Adrenal gland (tissue), 12 donors: ENCODE results near the gene GIPR. TPM values are rescaled to one million over a fixed set of nuclear protein-coding genes. Genes with fewer than 3 reads are reported as not detected.

Experiments used
- DNase-seq, 7 donors: peaks; one replicate each; pipeline ENCODE4 v3.0.0-alpha.2; 2019 to 2020
- H3K27ac ChIP-seq, 5 donors: fragments of 200-600 bp; sonication (generic) in 4 of 5; 1 replicate in 3 of 5; 2 replicates in 2 of 5; pipeline versions ENCODE4 v1.5.1 to v1.8.0; 2016 to 2020; ENCODE audit warnings: mild to moderate bottlenecking in 1 of 5
- H3K27me3 ChIP-seq: fragments of 200-600 bp; 2 replicates; pipeline ENCODE4 v1.8.0; 2021
- H3K36me3 ChIP-seq, 2 donors: fragments of 200-600 bp; replicated peaks in 1 of 2; 1 replicate in 1 of 2; 2 replicates in 1 of 2; pipeline versions ENCODE4 v1.5.1 to v1.8.0; 2018 to 2022
- H3K4me1 ChIP-seq, 2 donors: fragments of 200-600 bp; replicated peaks in 1 of 2; 1 replicate in 1 of 2; 2 replicates in 1 of 2; pipeline versions ENCODE4 v1.5.1 to v1.8.0; 2018 to 2021
- H3K4me3 ChIP-seq, 4 donors: fragments of 200-600 bp; sonication (generic) in 3 of 4; one replicate each; pipeline ENCODE4 v1.5.1; 2016 to 2018
- H3K9me3 ChIP-seq, 3 donors: fragments of 200-600 bp; sonication (generic) in 1 of 3; replicated peaks in 1 of 3; 1 replicate in 2 of 3; 2 replicates in 1 of 3; pipeline versions ENCODE4 v1.5.1 to v1.8.0; 2016 to 2021
- POLR2A ChIP-seq, 2 donors: fragments of 450-650 bp; IDR thresholded peaks; one replicate each; pipeline ENCODE4 v1.6.1; 2017; ENCODE audit warnings: antibody characterized with exemption in 2 of 2, mild to moderate bottlenecking in 2 of 2, moderate library complexity in 1 of 2
- WGBS, 4 donors: extraction: QIAGEN DNeasy Blood & Tissue Kit in 2 of 4; methylation state at CpG; one replicate each; pipeline versions ENCODE4 v1.1.5 to v1.1.7; 2013 to 2017; 5-methylcytosine and 5-hydroxymethylcytosine counted together
- intact Hi-C, 2 donors: fragments of 100-400 bp; cut with DNase I; formaldehyde crosslinking; loops; one replicate each; pipeline versions ENCODE4 v1.14.1 to v1.15.0; 2022 to 2023
- polyA plus RNA-seq, 3 donors: library from polyadenylated mRNA; stranded (reverse); fragments of 200-250 nt in 2 of 3; fragments of 350-450 nt in 1 of 3; fragmentation: Illumina TruSeq in 1 of 3; extraction: RNeasy Lipid Tissue Mini Kit (QIAGEN cat#74804) in 1 of 3; gene quantifications; one replicate each; pipeline ENCODE4 v1.2.3, GENCODE V29; 2013 to 2014
- total RNA-seq, 9 donors: library from RNA; depleted of rRNA in 4 of 9; stranded (reverse); fragments of >200 nt in 4 of 9; fragments of 120-200 nt in 1 of 9; fragmentation: NEBNext Ultra II Directional in 1 of 9; extraction: Animal tissue kit (Norgen Biotek cat#: 25700) in 1 of 9; gene quantifications; one replicate each; pipeline versions ENCODE4 v1.1.0 to v1.2.4, GENCODE V29; 2013 to 2023
- TF ChIP-seq, protein P1 (sequence below), 6 experiments: fragments of 450-650 bp in 4 of 6; fragments of 200-600 bp in 2 of 6; sonication (generic) in 1 of 6; IDR thresholded peaks; 1 replicate in 5 of 6; 2 replicates in 1 of 6; pipeline versions ENCODE4 v1.5.1 to v1.8.0; 2016 to 2021; ENCODE audit warnings: antibody characterized with exemption in 6 of 6, mild to moderate bottlenecking in 2 of 6, moderate library complexity in 1 of 6
- donor health status: healthy with polysubstance abuse.
- donor health status: Bipolar disorder and iron deficiency.
- donor health status: DM: yes; HTN: yes; CAD: no.
- donor health status: DM: no; HTN: no; CAD: no.
- donor health status: DM: no; HTN: no; CAD: no.
- donor health status: DM: yes; HTN: yes; CAD: no.

The GIPR gene
- total and polyA plus RNA-seq, 12 donors, result 0.28 to 1.8 (median 0.83) TPM; not detected in 4

DNA sequence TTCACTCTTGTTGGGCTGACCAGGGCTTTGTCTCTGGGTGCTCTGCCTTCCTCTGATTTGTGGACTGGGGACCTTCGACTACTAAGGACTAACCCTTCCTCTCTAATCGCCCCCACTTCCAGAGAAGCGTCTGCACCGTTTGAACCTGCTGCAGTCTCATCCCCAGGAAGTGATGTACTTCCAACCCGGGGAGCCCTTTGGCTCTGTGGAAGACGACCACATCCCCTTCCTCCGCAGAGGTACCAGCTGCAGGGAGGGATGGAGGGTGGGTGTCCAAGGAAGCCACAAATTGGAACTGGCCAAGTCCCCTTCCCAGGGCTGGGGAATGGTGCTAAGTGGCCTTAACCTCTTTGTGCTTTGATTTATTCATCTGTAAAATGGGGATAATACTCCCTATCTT, 33.7 kb downstream of the GIPR start:
- Histone ChIP-seq H3K4me1 (no peaks in the 10 kb centered on the region), H3K4me3 (no peak overlapping the region), H3K27me3 (no peaks in the 10 kb centered on the region), H3K27ac (no peak overlapping the region), H3K9me3 (no peaks in the 10 kb centered on the region), H3K36me3 (peaks cover 0 to 4% of the 10 kb centered on the region in 2 donors)
- intact Hi-C loops, result no loop called here
- TF ChIP-seq, protein P1, sequence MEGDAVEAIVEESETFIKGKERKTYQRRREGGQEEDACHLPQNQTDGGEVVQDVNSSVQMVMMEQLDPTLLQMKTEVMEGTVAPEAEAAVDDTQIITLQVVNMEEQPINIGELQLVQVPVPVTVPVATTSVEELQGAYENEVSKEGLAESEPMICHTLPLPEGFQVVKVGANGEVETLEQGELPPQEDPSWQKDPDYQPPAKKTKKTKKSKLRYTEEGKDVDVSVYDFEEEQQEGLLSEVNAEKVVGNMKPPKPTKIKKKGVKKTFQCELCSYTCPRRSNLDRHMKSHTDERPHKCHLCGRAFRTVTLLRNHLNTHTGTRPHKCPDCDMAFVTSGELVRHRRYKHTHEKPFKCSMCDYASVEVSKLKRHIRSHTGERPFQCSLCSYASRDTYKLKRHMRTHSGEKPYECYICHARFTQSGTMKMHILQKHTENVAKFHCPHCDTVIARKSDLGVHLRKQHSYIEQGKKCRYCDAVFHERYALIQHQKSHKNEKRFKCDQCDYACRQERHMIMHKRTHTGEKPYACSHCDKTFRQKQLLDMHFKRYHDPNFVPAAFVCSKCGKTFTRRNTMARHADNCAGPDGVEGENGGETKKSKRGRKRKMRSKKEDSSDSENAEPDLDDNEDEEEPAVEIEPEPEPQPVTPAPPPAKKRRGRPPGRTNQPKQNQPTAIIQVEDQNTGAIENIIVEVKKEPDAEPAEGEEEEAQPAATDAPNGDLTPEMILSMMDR (IDR thresholded peaks at IDR 0.05), result no peak
- no peak for DNase-seq
- 60 to 72% (median 64%) methylated on average over 4 to 7 of the region's 7 CpGs for WGBS, 4 donors

DNA sequence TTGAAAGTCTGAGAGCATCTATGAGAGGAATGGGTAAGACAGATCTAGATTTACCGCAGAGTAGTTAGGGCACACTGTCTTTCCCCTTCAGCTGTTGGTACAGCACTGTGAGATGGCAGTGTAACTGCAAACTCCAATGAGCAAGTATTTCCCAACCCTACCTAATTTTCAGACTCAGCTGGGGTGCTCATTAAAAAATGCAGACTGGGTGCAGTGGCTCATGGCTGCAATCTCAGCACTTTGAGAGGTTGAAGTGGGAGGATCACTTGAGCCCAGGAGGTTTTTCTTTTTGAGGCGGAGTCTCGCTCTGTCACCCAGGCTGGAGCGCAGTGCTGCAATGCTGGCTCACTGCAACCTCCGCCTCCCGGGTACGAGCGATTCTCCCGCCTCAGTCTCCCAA, 37.1 kb downstream of the GIPR start:
- no peak for DNase-seq
- Histone ChIP-seq H3K27me3 (no peaks in the 10 kb centered on the region), H3K4me3 (no peak overlapping the region), H3K27ac (no peak overlapping the region), H3K36me3 (peaks cover 0 to 4% of the 10 kb centered on the region in 2 donors), H3K9me3 (no peaks in the 10 kb centered on the region), H3K4me1 (no peaks in the 10 kb centered on the region)
- intact Hi-C loops, result no loop called here
- TF ChIP-seq POLR2A (IDR thresholded peaks at IDR 0.05), result no peak
- TF ChIP-seq, protein P1 (IDR thresholded peaks at IDR 0.05), result no peak
- WGBS, 4 donors, result 84 to 96% (median 94%) methylated on average over 9 of the region's 9 CpGs

DNA sequence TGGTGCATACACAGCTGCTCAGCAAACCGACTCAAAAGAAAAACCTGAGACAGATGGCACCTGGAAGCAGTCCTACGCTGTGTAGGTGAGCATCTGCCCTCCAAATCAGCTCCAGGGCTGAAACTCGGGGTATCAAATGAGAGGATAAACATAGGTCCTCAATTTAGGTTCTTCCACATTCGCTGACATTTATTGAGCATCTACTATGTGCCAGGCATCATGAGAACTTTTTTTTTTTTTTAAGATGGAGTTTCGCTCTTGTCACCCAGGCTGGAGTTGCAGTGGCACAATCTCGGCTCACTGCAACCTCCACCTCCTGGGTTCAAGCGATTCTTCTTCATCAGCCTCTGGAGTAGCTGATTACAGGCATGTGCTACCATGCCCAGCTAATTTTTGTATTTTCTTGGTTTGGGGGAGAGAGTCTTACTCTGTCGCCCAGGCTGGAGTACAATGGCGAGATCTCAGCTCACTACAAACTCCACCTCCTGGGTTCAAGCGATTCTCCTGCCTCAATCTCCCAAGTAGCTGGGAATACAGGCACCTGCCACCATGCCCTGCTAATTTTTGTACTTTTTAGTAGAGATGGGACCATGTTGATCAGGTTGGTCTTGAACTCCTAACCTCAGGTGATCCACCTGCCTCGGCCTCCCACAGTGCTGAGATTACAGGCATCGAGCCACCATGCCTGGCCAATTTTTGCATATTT, 37.8 kb downstream of the GIPR start:
- intact Hi-C loops, result no loop called here
- H3K27ac ChIP-seq, result no peak overlapping the region
- peaks cover 0 to 4% of the 10 kb centered on the region in 2 donors for H3K36me3 ChIP-seq
- DNase-seq, result no peak
- no peaks in the 10 kb centered on the region for H3K4me1 ChIP-seq
- H3K27me3 ChIP-seq, result no peaks in the 10 kb centered on the region
- TF ChIP-seq POLR2A (IDR thresholded peaks at IDR 0.05), result no peak
- TF ChIP-seq, protein P1 (IDR thresholded peaks at IDR 0.05), result no peak
- WGBS, 4 donors, result 93 to 96% (median 95%) methylated on average over 11 to 12 of the region's 12 CpGs
- H3K4me3 ChIP-seq, result no peak overlapping the region
- no peaks in the 10 kb centered on the region for H3K9me3 ChIP-seq

DNA sequence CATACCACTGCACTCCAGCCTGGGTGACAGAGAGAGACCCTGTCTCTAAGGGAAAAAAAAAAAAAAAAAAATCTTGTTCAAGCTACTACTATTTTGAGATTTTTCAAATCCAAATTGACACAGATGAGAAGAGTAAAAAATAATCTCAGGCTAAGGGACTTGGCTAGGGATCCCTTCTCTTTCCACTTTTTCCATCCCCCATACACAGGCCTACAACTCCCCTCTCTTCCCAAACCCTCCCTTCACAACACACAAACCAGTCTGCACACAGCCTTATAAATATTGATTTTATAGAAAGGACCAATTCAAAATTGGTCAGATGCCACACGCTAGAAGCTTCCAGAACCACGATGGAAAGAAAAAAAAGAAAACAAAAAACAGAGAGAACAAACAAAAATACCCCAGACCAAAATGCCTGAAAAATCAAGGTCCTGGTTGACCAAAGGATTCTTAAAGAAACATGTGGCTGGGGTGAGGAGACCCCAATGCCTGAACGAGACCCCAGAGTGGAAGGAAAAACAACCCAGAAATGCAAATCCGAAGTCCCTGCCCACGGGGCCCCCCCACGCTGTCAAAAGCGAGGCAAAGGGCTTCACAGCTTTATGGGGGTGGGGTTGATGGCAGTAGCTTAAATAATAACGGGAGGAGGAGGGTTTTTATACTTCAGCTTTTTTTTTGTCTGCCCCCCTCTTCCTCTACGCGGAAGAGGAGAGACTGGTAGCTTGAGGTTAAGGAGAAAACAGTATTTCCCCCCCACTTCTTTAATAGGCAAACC, 42.5 kb downstream of the GIPR start:
- no peak overlapping the region for H3K27ac ChIP-seq
- WGBS, 4 donors, result 67 to 81% (median 73%) methylated on average over 10 of the region's 10 CpGs
- intact Hi-C loops, result loop anchor here in 1 of 2 donors (5.0 kb wide), 1 partner anchor 57 kb away; the partner anchor contains the start of gene SIX5

More for the DNA sequence above, 42.5 kb downstream of the GIPR start:
- DNase-seq, result no peak
- H3K36me3 ChIP-seq, result peaks cover 0 to 15% of the 10 kb centered on the region in 2 donors
- no peaks in the 10 kb centered on the region for H3K9me3 ChIP-seq
- no peaks in the 10 kb centered on the region for H3K27me3 ChIP-seq
- H3K4me1 ChIP-seq, result peaks cover 4 to 6% of the 10 kb centered on the region in 2 donors
- TF ChIP-seq, protein P1 (IDR thresholded peaks at IDR 0.05), result no peak
- no peak for TF ChIP-seq POLR2A (IDR thresholded peaks at IDR 0.05)
- no peak overlapping the region for H3K4me3 ChIP-seq
